CD4-positive, alpha-beta T cell treated with Interleukin-1 beta for 1 hour (primary cell): ENCODE data around the gene B3GNT3.
A peak's percentile ranks its signal among the peaks of the same experiment; 100 is the strongest.

Experiments
- DNase-seq, 2 donors: peaks; one replicate each; pipeline ENCODE4 v3.0.0-alpha.2; 2020 to 2022

Gene B3GNT3

GRCh38 chr19:17794731-17795494, at the start of gene B3GNT3:
TSS of gene B3GNT3 (plus strand) at chr19:17795138. CDS start at chr19:17807808, 12,670 bp downstream.
- DNase-seq: no peak

GRCh38 chr19:17747205-17748098, 47.5 kb upstream of the B3GNT3 start:
- peak; percentile 96 to 97 for DNase-seq

- no peak for DNase-seq
Measured at GRCh38 chr19:17748884-17749638, 45.9 kb upstream of the B3GNT3 start.

GRCh38 chr19:17749912-17750317, 45.0 kb upstream of the B3GNT3 start:
- DNase-seq: no peak

- peak; percentile 86 to 89 for DNase-seq
Measured at GRCh38 chr19:17751103-17751911, 43.6 kb upstream of the B3GNT3 start, which contains the start of gene FCHO1. TSS of gene FCHO1 (plus strand) at chr19:17751477. CDS start at chr19:17755165, 3,688 bp downstream.

- no peak for DNase-seq
Measured at GRCh38 chr19:17751912-17752273, 43.0 kb upstream of the B3GNT3 start.

GRCh38 chr19:17752865-17753639, 41.9 kb upstream of the B3GNT3 start:
- no peak for DNase-seq

- DNase-seq: no peak
Measured at GRCh38 chr19:17753976-17754375, 41.0 kb upstream of the B3GNT3 start.

GRCh38 chr19:17754634-17755442, 40.1 kb upstream of the B3GNT3 start:
- DNase-seq: peak in 1 of 2 donors; percentile 62

GRCh38 chr19:17755443-17755890, 39.5 kb upstream of the B3GNT3 start:
- DNase-seq: no peak

- DNase-seq: peak; percentile 48 to 70
Measured at GRCh38 chr19:17755977-17756670, 38.8 kb upstream of the B3GNT3 start.

- no peak for DNase-seq
Measured at GRCh38 chr19:17757125-17757524, 37.8 kb upstream of the B3GNT3 start.

- DNase-seq: no peak
Measured at GRCh38 chr19:17758515-17758914, 36.4 kb upstream of the B3GNT3 start.

- DNase-seq: no peak
Measured at GRCh38 chr19:17761148-17761547, 33.8 kb upstream of the B3GNT3 start.

- peak in 1 of 2 donors; percentile 54 for DNase-seq
Measured at GRCh38 chr19:17762505-17763229, 32.3 kb upstream of the B3GNT3 start.

GRCh38 chr19:17764348-17764747, 30.6 kb upstream of the B3GNT3 start:
- no peak for DNase-seq

- peak; percentile 16 to 74 for DNase-seq
Measured at GRCh38 chr19:17765069-17765618, 29.8 kb upstream of the B3GNT3 start.

GRCh38 chr19:17766543-17767131, 28.3 kb upstream of the B3GNT3 start:
- peak; percentile 34 to 69 for DNase-seq
